GM11168 (cell line): Measurements from ENCODE around the gene MACO1.
"Not testable (repeated sequence)": the region's sequence is repeated elsewhere in the genome, so short reads cannot be mapped to it uniquely, and the experiment has no call there.

Experiments
- in situ Hi-C: fragments of 300-500 bp; cut with MboI; formaldehyde crosslinking; loops from one replicate; pipeline ENCODE4 v1.12.0; 2022; ENCODE audit warnings: low sequenced_read_pairs; ENCODE audit not compliant: unreplicated experiment

MACO1 gene

GRCh38 chr1:25419339-25419738 is 11.4 kb upstream of the MACO1 start:
- in situ Hi-C loops = loop anchor here (10.0 to 25.0 kb wide), 2 partner anchors 145 to 393 kb away; partner anchors contain the start of genes MTFR1L, RHD and SELENON

GRCh38 chr1:25420715-25421114 is 10.0 kb upstream of the MACO1 start, which contains the start of gene RHCE:
RHCE (minus strand) TSS chr1:25420825; CDS start chr1:25420786, 39 bp downstream.
- in situ Hi-C loops = loop anchor here (25.0 kb wide), 1 partner anchor 392 kb away; the partner anchor contains the start of genes MTFR1L and SELENON

GRCh38 chr1:25423206-25423605 is 7.5 kb upstream of the MACO1 start:
- in situ Hi-C loops = loop anchor here (25.0 kb wide), 1 partner anchor 389 kb away; the partner anchor contains the start of genes MTFR1L and SELENON

DNA sequence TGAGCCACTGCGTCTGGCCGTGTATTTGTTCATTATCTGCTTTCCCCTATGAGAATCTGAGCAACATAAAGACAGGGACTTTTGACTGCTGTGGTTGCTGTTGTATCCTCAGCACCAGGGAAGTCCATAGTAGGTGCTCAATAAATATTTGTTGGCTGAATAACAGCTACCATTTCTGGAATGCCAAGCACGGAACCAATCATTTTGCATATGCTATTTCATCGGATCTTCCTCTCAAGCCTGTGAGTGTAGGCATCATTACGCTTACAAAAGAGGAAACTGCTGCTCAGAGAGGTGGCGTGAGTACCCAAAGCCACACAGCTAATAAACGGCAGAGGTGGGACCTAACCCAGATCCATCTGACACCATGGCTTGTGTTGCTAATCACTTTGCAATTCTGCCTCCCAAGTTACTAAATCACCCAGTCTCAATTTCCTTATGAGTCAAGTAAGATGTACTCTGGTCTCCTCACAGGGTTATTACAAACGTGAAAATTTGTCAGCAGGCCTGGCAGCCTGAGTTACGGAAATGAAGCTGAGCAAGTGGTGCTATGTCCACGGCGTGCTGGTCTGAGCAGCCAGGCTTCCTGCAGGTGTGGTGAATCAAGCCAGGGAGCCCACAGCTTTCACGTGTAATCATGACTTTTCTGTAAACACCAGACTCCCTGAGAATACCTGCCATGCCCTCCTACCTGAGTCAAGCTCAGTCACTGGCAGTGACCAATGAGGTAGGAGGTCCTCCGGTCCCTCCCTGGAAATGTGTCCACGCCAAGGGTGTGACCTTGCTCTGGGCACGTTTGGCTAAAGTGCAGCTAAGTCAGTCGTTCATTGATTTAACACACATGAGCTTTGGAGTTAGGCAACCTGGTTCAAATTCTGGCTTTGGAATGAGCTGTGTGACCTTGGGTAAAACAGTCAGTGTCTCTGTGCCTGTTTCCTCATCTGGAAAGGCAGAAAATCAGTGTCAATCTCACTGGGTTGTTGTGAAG is 5.3 kb upstream of the MACO1 start:
- in situ Hi-C loops = no loop called here

DNA sequence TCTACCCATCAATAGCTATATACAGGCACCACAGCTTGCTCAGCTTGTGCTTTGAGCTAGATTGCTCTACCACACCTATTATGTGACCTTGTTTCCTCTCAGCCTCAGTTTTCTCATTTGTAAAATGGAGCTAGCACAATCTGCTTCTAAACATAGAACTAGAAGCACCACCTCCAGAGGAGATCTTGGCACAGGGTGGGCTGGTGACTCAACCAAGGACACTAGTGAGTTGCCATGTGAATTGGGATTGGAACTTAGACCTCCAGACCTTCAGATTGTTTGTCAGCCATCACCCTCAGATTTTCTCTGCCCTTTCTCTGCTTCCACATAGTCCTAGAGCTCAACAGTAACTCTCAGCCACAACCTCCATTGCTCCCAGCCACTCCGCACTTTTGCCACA is 3.0 kb upstream of the MACO1 start:
- in situ Hi-C loops = no loop called here

DNA sequence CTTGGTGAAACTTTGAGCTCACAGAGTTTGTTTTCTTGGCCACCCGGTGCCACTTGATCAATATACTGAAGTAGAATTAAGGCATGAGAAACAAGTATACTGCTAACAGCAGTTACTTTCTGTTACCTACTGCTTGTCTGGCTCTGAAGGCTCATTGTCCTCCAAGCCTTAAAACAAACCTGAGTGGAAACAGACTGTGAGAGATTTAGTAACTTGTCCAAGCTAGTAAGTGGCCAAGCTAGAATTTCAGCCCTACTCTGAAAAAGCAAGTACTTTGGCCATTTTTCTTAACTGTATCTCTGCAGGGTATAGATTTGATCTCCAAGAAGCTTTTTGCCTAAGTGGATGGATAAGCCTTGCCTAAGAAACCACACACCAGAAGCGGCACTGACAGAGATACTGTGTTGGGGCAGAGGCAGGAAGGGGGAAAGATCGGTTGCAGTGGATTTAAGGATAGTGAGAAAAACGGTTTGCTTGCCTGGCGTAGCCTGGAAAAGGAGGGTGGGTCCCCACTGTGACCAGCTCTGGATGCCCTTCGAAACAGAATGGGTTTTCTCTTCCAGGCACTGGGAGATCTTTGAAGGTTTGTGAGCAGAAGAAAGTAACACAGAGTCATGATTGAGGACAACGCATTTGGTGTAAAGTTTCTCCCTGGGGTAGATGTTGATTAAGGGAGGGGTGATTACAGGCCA is 2.1 kb upstream of the MACO1 start:
- in situ Hi-C loops = no loop called here

DNA sequence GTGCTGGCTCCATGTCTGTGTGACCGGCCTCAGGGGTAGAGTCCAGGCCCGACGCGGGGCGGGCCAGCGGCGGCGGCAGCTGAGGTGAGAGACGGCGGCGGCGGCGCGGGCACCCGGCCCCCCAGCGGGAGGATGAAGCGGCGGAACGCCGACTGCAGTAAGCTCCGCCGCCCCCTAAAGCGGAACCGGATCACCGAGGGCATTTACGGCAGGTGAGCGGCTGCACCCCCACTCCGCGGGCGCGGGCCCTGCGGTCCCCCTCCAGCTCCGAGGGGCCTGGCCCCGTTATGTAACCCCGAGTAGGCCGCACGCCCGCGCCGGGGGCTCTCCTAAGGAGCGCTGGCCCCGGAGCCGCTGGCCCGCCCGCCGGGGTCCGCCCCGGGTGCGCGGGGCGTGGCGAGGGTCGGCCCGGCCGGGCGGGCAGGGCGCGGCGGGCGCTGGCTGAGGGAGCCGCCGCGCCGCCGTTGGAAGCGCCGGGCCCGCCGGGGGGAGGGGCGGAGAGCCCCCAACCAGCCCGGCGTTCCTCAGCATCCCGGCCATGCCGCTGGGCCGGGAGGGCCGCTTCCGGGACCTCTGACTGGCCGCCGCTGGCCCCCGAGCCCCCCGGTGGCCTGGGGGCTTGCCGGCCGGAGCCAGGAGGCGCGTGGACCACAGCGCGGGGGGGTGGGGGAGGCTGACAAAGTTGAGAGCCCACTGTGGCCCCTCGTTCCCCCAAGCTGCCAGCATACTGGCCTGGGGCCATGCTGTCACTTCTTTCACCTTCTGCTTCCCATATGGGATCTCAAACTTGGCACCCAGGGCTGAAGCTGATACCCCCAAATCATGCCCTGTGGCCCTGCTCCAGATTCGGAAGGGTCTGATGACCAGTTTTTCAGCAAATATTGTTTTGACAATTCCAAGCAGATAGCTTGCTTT is 527 bp downstream of the MACO1 start:
- in situ Hi-C loops = no loop called here

DNA sequence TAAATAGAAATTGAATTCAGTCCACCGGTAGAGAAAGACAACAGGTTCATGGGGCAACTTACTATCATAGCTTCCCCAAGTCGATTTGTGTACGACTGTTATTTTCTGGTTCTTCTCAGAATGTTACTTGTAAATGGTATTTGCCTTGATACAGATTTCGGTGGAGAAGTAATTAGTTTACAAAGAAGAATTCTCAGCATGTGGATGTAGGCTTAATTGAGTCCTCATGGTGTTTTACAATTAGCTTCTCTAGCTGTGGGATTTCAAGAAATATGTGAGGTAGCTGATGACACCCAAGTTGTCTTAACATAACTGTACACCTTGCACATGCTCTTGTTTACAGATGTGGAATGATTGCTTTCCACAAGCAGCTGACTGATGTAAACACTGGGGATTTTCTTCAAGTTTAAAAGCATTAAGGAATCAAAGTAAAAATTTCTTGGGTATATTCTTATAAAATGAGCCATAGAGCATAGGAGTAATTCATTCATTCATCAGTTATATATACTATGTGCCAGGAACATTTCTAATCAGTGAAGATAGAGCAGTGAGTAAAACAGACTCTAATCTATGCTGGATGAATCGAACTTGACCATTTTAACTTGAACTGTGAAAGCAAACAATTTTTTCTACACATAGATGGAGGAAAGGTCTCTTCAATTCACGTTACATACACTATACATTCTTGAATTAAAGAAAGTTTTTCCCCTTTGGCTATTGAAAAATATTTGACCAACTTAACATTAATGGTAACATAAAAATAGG is 1.4 kb downstream of the MACO1 start:
- in situ Hi-C loops = no loop called here

GRCh38 chr1:25432749-25433388 is 2.2 kb downstream of the MACO1 start:
- in situ Hi-C loops = no loop called here

DNA sequence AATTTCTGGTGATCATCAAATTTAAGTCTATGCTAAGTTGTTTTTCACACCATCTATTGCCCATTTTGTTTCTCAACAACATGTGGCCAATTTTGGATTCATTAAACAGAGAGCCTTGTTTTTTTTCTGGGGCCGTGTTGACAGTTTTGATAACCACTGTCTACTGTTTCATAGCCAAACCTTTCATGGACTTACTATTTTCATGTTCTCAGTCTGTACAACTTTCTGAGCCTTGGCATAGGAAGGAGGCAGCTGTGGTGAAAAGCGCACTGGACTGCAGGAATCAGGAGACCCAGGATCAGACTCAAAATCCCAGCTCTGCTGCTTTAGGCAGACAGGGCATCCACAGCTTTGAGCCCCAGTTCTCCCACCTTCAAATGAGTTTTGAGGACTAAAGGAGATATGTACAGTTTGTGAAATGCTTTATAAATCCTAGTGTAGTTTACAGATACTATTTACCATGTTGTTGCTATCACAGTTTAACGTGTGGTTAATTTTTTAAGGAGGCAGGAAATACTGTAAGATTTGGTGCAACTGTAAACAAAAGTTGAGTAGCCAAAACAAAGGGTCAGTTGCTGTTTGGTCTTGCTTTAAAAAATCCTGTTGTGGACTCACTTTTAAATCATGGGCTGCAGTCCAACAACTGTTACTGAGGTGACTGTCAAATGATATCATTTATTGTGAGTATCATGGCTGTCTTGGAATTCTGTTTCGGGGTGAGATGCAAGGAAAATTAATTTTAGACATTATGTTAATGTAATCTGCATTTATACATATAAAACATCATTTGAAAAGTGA is 2.9 kb downstream of the MACO1 start:
- in situ Hi-C loops = no loop called here

- in situ Hi-C loops = no loop called here
Observed at GRCh38 chr1:25435397-25436108, 4.9 kb downstream of the MACO1 start.

DNA sequence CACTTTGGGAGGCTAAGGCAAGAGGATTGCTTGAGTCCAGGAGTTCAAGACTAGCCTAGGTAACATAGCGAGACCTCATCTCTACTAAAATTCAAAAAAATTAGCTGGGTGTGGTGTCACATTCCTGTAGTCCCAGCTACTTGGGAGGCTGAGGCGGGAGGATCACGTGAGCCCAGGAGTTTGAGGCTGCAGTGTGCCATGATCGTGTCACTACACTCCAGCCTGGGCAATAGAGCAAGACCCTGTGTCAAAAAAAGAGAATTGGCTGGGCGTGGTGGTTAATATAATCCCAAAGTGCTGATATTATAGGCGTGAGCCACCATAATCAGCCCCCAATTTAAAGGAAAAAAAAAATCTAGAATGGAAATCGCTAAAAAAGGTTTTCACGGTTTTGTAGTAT is 7.0 kb downstream of the MACO1 start:
- in situ Hi-C loops = no loop called here

DNA sequence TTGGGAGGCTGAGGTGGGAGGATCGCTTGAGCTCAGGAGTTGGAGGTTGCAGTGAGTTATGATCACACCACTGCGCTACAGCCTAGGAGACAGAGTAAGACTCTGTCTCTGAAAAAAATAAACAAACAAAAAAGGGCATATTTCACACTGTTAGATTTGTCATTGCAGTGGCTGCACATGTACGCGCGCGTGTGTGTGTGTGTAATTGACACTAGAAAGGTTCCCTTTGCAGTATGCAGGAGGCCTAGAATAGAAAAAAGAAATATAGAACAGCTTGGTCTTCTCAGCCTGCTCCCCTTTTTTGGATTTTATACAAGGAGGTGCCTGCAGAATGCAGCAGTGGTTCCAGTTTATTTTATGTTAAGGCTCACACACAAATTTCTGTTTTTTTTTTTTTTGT is 8.6 kb downstream of the MACO1 start:
- in situ Hi-C loops = no loop called here

DNA sequence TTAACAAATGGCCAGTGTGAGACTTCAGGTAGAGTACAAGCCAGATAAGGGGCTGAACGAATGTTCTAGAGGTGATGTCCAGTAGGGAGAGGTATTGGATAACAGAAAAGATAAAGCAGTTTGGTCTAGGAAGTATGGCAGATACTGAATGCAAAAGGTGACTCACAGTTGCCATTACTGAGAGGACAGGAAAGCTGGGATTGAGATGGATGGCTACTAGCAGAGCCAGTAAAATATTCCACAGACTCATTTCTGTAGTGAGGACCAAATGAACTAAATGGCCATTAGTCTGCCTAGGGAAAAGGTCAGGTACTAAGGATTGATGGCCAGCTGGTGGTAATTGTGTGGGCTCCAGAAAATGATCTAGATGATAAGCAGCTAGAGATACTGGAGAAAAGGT is 11.5 kb downstream of the MACO1 start:
- in situ Hi-C loops = no loop called here

DNA sequence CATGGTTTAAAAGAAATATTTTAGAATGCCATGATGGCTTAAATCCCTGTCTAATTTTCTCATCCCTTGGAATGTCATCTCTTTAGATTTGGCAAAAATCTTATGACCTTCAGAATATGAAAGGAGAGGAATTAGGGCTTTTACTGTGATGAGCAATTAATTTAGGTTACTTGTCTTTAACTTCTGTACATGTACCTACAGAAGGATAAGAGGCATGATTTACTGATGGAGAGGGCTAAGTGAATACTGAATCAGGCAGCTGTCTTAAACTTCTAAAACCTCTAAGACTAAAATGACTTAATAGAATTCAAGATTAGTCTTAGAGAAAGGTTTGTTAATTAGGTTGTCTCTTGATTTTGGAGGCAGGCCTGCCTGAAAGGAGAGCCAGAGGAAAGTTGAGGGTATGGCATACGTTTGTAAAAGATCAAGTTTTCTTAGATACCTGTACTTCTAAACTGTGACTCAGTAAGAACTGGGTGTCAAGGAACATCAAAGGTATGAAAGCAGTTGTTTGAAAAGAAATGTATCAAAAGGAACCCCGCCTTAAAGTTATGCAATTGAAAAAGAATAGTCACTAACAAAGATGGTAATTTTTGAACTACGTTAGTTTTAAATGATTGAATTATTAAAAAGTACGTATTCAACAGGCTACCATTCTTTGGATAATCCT is 12.5 kb downstream of the MACO1 start:
- in situ Hi-C loops = no loop called here

GRCh38 chr1:25444604-25445003 is 13.9 kb downstream of the MACO1 start:
- in situ Hi-C loops = not testable (repeated sequence)

GRCh38 chr1:25445993-25446538 is 15.4 kb downstream of the MACO1 start:
- in situ Hi-C loops = no loop called here
